Thyroid gland (tissue), 4 donors: Measurements from ENCODE around the gene EFCAB6. TPM values are rescaled to one million over a fixed set of nuclear protein-coding genes. Genes with fewer than 3 reads are reported as not detected.

Experiments used
- DNase-seq, 2 donors: peaks; one replicate each; pipeline ENCODE4 v3.0.0-alpha.2; 2019
- H3K27ac ChIP-seq, 3 donors: fragments of 200-600 bp; sonication (generic); 1 replicate in 2 of 3; 2 replicates in 1 of 3; pipeline ENCODE4 v1.5.1; 2016 to 2019; ENCODE audit warnings: mild to moderate bottlenecking in 1 of 3, moderate library complexity in 1 of 3
- H3K27me3 ChIP-seq: fragments of 200-600 bp; sonication (generic); one replicate; pipeline ENCODE4 v1.5.1; 2019
- H3K36me3 ChIP-seq, 2 donors: fragments of 200-600 bp; sonication (generic); one replicate each; pipeline ENCODE4 v1.5.1; 2016 to 2019
- H3K4me1 ChIP-seq, 2 donors: fragments of 200-600 bp; sonication (generic); one replicate each; pipeline ENCODE4 v1.5.1; 2017 to 2019
- H3K4me3 ChIP-seq, 3 donors: fragments of 200-600 bp; sonication (generic); replicated peaks in 1 of 3; 1 replicate in 2 of 3; 2 replicates in 1 of 3; pipeline ENCODE4 v1.5.1; 2016; ENCODE audit warnings: mild to moderate bottlenecking in 1 of 3
- H3K9me3 ChIP-seq: fragments of 200-600 bp; sonication (generic); one replicate; pipeline ENCODE4 v1.5.1; 2017
- CTCF ChIP-seq, 6 experiments: fragments of 200-600 bp in 3 of 6; fragments of 450-650 bp in 3 of 6; sonication (generic) in 3 of 6; IDR thresholded peaks; one replicate each; pipeline ENCODE4 v1.5.1; 2016 to 2019; ENCODE audit warnings: antibody characterized with exemption in 6 of 6, mild to moderate bottlenecking in 2 of 6, inconsistent platforms in 1 of 6, moderate library complexity in 1 of 6
- POLR2A ChIP-seq, 2 donors: fragments of 450-650 bp; IDR thresholded peaks; one replicate each; pipeline ENCODE4 v1.6.1; 2017; ENCODE audit warnings: antibody characterized with exemption in 2 of 2, mild to moderate bottlenecking in 2 of 2, moderate library complexity in 1 of 2
- WGBS, 2 donors: methylation state at CpG; one replicate each; pipeline ENCODE4 v1.1.5; 2017; 5-methylcytosine and 5-hydroxymethylcytosine counted together
- intact Hi-C: fragments of 100-400 bp; cut with DNase I; formaldehyde crosslinking; loops from one replicate; pipeline ENCODE4 v1.15.1; 2023
- total RNA-seq, 4 donors: library from RNA; depleted of rRNA; stranded (reverse); fragments of >200 nt; gene quantifications; one replicate each; pipeline ENCODE4 v1.2.3, GENCODE V29; 2016

Gene EFCAB6
- total RNA-seq, 4 donors from 2014 or later = 10.9 to 26.1 (median 14.1) TPM

GRCh38 chr22:43843783-43844530, 31.9 kb upstream of the EFCAB6 start:
- H3K9me3 ChIP-seq = no peaks in the 10 kb centered on the region
- no peak for DNase-seq
- 85 to 86% methylated on average over 17 to 21 of the region's 21 CpGs for WGBS, 2 donors
- H3K4me1 ChIP-seq = no peaks in the 10 kb centered on the region
- no peaks in the 10 kb centered on the region for H3K36me3 ChIP-seq
- no peak overlapping the region for H3K4me3 ChIP-seq
- H3K27ac ChIP-seq = no peak overlapping the region
- no peaks in the 10 kb centered on the region for H3K27me3 ChIP-seq
- no peak for TF ChIP-seq CTCF (IDR thresholded peaks at IDR 0.05)
- no peak for TF ChIP-seq POLR2A (IDR thresholded peaks at IDR 0.05)
- intact Hi-C loops = no loop called here

- intact Hi-C loops = no loop called here
- Histone ChIP-seq H3K4me3 (no peak overlapping the region), H3K27me3 (no peaks in the 10 kb centered on the region), H3K4me1 (no peaks in the 10 kb centered on the region), H3K36me3 (no peaks in the 10 kb centered on the region), H3K9me3 (no peaks in the 10 kb centered on the region), H3K27ac (no peak overlapping the region)
- DNase-seq = no peak
- WGBS, 2 donors = 87 to 91% methylated on average over 10 to 12 of the region's 21 CpGs
- TF ChIP-seq POLR2A (IDR thresholded peaks at IDR 0.05) (no peak), CTCF (IDR thresholded peaks at IDR 0.05) (no peak)
Measured at GRCh38 chr22:43841742-43842141, 29.6 kb upstream of the EFCAB6 start.

- no peak for DNase-seq
- H3K27ac ChIP-seq = no peak overlapping the region
- H3K36me3 ChIP-seq = no peaks in the 10 kb centered on the region
- intact Hi-C loops = no loop called here
- H3K4me1 ChIP-seq = no peaks in the 10 kb centered on the region
- TF ChIP-seq CTCF (IDR thresholded peaks at IDR 0.05) = no peak
- no peak for TF ChIP-seq POLR2A (IDR thresholded peaks at IDR 0.05)
- H3K4me3 ChIP-seq = no peak overlapping the region
- 78 to 88% methylated on average over 13 to 14 of the region's 16 CpGs for WGBS, 2 donors
- H3K27me3 ChIP-seq = no peaks in the 10 kb centered on the region
- no peaks in the 10 kb centered on the region for H3K9me3 ChIP-seq
Measured at GRCh38 chr22:43840851-43841250, 28.7 kb upstream of the EFCAB6 start.

GRCh38 chr22:43840431-43840830, 28.3 kb upstream of the EFCAB6 start:
- Histone ChIP-seq H3K9me3 (no peaks in the 10 kb centered on the region), H3K27me3 (no peaks in the 10 kb centered on the region), H3K27ac (no peak overlapping the region), H3K4me1 (no peaks in the 10 kb centered on the region), H3K4me3 (no peak overlapping the region), H3K36me3 (no peaks in the 10 kb centered on the region)
- WGBS, 2 donors = 74 to 85% methylated on average over 11 of the region's 13 CpGs
- DNase-seq = no peak
- TF ChIP-seq POLR2A (IDR thresholded peaks at IDR 0.05) (no peak), CTCF (IDR thresholded peaks at IDR 0.05) (no peak)
- intact Hi-C loops = no loop called here

GRCh38 chr22:43839781-43840180, 27.7 kb upstream of the EFCAB6 start:
- no peak for DNase-seq
- H3K27ac ChIP-seq = no peak overlapping the region
- no peak overlapping the region for H3K4me3 ChIP-seq
- H3K4me1 ChIP-seq = no peaks in the 10 kb centered on the region
- WGBS, 2 donors = 67 to 72% methylated on average over 8 of the region's 8 CpGs
- no peaks in the 10 kb centered on the region for H3K27me3 ChIP-seq
- no peaks in the 10 kb centered on the region for H3K36me3 ChIP-seq
- H3K9me3 ChIP-seq = no peaks in the 10 kb centered on the region
- intact Hi-C loops = no loop called here
- TF ChIP-seq POLR2A (IDR thresholded peaks at IDR 0.05) (no peak), CTCF (IDR thresholded peaks at IDR 0.05) (no peak)
